Fibroblast of upper back skin (primary cell): ENCODE results near the gene CDC42BPG.
A peak's percentile ranks its signal among the peaks of the same experiment; 100 is the strongest.
"Not testable (repeated sequence)": the region's sequence is repeated elsewhere in the genome, so short reads cannot be mapped to it uniquely, and the experiment has no call there.

Experiments used
- DNase-seq: peaks from one replicate; pipeline ENCODE4 v3.0.0-alpha.2; 2013

CDC42BPG gene

DNA sequence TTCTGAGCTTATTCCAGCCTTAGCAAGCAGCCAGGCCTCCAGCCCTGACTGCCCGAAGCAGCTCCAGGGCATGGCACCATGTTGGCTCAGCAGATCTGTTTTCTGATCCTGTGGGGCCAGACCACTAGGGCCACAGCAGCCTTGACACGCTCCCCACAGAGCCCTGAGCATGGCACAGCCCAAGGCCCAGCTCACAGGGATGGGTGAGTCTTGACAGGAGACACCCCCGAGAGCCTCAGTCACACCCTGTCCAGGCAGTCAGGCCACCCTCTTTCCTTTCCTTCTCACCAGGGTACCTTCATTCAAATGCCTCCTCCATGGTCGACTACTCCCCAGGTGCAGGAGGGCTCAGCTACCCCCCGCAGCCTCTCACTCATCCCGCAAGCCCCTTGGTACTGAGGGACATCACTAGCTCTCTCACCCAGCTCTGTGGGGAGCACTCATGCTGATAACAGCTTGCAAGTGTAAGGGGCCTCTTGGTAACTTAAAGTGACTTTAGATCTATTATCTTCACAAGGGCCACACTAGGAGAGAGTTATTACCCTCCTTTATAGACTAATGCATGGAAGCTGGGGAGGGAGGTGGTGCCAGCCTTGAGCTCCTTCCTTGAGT is 3.9 kb upstream of the CDC42BPG start:
- DNase-seq, result no peak

DNA sequence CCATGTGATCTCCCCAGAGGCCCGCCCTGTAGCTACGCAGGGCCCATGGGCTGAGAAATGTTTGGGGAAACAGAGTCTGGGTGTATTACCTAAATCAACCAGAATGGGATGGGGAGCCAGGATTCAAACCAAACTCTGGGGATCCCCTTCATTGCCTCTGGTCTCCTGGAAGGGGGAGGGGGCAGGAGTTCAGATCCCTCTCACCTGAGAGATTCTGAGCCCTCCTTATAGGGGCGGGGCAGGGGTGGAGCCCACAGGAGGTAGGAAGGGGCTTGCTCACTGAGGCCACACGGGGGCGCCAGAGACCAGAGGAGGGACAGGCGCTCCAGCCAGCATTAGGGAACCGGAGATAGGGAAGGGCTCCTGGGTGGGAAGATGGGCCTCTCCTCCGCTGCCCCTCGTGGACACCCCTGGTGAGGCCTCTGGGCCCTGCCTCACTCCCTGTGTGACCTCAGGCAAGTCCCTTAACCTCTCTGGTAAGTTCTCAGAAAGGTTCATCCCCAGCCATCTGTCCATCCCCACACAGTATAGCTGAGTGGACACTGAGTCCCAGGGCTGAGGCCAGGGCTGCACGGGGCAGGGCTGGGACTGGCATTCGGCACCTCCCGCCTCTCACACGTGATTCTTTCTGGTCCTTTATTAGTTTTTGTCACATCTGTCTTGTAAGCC is 2.7 kb upstream of the CDC42BPG start:
- DNase-seq, result peak; percentile 89

GRCh38 chr11:64845776-64846129 is 1.3 kb upstream of the CDC42BPG start:
- DNase-seq, result not testable (repeated sequence)

- DNase-seq, result no peak
These were observed 799 bp upstream of the CDC42BPG start for GRCh38 chr11:64845129-64845775.

GRCh38 chr11:64843686-64844329 is 645 bp downstream of the CDC42BPG start:
- no peak for DNase-seq

DNA sequence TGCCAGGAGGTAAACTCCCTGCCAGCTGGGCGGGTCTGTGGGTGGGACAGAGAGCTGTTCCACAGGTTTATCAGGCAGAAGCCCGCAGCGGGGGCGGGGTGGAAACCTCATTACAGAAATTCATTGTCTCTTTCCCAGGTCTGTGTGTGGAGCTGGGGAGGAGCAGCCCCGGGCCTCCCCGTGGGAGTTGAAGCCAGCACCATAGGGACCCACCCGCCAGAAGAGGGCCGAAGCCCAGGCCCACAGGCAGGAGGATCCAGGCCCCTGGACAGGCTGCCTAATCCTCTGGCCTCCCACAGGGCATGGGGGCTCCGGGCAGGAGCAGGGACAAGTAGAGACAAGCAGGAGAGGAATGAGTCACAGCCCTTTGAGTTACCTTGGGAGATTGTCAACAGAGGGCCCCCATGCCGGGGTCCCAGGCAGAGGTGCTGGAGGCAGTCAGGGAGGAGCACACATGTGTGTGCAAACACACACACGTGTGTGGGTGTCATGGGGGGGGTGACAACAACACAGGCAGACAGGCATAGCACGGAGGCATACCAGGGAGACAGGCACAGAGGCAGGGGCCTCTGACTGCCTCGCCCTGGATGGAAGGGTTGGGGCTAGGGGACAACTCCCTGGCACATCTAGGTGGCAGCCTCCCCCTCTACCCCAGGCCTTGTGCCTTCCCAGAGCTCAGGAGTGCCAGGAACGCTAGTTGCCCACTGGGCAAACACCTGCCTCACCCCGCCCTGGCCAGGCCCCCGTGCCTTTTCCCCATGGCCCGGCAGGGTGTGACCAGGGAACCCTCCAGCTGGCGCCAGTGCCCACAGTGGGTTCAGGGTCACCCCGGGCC is 1.4 kb downstream of the CDC42BPG start:
- DNase-seq, result no peak

- no peak for DNase-seq
These were observed 2.1 kb downstream of the CDC42BPG start for GRCh38 chr11:64842366-64842759.

GRCh38 chr11:64841592-64842365 is 2.7 kb downstream of the CDC42BPG start:
- no peak for DNase-seq

- no peak for DNase-seq
These were observed 4.3 kb downstream of the CDC42BPG start for GRCh38 chr11:64839887-64840782.

GRCh38 chr11:64839335-64839734 is 5.1 kb downstream of the CDC42BPG start:
- DNase-seq, result no peak

- DNase-seq, result no peak
These were observed 5.7 kb downstream of the CDC42BPG start for GRCh38 chr11:64838600-64839334.

- DNase-seq, result no peak
These were observed 6.5 kb downstream of the CDC42BPG start for GRCh38 chr11:64837887-64838351.

- no peak for DNase-seq
These were observed 7.9 kb downstream of the CDC42BPG start for GRCh38 chr11:64836448-64837072.

DNA sequence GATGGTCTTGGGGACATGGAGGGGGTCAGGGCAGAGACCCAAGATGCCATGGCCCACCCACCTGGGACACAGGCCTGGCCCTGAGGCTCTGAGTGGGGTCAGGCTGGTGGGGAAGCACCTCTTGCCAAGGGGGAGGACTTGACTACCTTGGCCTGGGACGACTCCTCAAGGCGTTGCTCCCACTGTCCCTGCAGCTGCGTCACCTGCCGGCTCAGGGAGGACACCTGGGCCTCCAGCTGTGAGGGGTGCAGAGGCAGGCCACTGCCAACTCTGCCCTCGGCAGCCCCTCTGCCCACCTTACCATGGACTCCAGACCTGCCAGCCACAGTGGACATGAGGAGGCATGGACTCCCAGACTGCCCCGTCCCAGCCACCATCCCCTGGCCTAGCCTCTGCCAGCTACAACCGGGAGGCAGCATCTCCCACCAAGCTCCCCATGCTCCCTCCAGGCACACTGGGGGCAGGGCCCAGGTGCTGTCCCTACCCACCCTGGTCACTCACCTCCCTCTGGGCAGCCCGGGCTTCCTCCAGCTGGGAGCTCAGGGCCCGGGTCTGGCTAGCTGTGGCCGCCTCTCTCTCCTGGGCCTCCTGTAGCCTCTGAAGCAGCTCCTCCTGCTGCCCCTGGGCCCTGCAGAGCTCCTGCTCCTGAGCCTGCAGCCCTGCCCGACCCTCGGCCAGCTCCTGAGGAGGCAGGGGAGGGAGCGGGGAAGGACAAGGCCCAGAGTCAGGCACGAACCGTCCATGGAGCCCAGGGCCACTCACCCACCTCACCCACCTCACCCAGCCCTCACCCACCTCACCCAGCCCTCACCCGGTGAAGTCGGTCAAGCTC is 8.6 kb downstream of the CDC42BPG start:
- DNase-seq, result no peak

DNA sequence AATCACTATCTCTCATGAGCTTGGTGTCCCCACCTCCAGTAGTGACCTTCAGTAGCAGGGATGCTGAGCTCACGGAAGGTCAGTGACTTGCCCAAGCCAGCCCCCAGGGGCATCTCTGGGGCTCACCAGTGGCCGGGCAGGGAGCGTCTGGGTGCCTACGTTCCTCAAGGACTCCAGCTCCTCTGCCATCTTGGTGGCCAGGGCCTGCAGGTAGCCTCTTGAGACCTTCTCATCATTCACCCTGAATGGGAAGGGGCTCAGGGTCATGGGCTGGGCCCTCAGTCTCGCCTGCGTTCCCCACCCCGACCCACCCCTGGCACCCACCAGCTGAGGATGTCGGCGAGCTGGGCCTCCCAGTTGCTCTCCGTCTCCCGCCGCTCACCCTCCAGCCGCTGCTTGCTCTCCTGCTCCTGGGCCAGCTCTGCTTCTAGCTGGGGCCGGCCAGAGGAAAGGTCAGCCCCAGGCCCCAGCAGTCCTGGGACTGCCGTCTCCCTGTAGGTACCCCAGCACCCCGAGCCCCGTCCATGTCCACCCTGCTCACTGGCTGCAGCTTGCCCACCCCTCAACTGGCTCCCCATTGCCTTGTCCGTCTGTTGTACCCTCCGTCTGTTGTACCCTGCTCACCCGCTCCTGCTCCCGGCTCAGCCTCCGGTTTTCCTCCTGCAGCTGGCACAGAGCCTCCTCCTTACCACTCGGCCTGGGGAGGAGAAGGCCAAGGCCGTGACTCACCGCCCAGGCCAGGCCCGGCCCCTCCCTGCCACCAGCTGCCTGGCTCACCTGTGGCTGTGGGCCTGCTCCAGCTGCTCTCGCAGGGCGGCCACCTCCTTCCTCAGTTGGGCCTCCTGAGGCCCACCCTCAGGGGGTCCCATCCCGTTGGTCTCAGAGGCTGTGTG is 9.5 kb downstream of the CDC42BPG start:
- DNase-seq, result no peak

DNA sequence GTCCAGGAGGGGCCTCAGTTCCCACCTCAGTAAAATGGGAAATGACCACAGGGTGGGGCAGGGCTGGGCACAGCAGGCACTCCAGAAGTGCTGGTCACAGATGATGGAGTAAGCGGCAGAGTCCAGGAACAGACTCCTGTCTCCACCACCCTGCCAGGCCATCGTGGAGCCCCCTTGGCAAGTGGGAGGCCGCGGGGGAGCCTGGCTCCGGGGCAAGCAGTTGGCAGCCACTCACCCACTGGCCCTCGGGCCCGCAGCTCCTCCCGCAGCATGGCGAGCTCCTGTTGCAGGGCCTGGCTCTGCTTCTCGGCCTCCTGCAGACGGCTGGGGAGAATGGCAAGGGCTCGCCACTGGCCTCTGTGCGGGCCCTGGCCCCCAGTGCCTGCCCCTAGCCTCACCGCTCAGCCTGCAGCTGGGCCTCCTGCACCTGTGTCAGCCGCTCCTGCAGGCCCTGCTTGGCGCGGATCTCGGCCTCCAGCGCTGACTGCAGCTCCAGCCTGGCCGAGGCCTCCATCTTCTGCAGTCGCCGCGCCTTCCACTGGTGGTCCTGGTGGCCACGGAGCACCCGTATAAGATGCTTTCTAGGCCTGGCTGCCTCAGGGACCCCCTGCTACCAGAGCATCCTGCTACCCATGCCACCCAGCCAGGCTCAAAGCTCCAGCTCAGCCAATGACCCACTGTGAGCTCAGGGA is 10.3 kb downstream of the CDC42BPG start:
- DNase-seq, result no peak

- DNase-seq, result no peak
These were observed 10.9 kb downstream of the CDC42BPG start for GRCh38 chr11:64833509-64833908.
